KMS-11 (cell line): ENCODE measurements around the gene HRG.

Experiments used
- H2AFZ ChIP-seq: fragments of 200-600 bp; sonication (generic); 2 replicates; pipeline ENCODE4 v1.6.1; 2016; ENCODE audit warnings: antibody characterized with exemption, mixed run types, low read depth
- H3K27ac ChIP-seq: fragments of 200-600 bp; sonication (generic); 2 replicates; pipeline ENCODE4 v1.6.1; 2016; ENCODE audit warnings: mild to moderate bottlenecking, mixed run types
- H3K27me3 ChIP-seq: fragments of 200-600 bp; sonication (generic); 2 replicates; pipeline ENCODE4 v1.6.1; 2017; ENCODE audit warnings: mild to moderate bottlenecking, low read depth, mixed run types, moderate library complexity; ENCODE audit not compliant: insufficient read depth
- H3K36me3 ChIP-seq: fragments of 200-600 bp; sonication (generic); 2 replicates; pipeline ENCODE4 v1.6.1; 2017; ENCODE audit warnings: mild to moderate bottlenecking, mixed run types; ENCODE audit not compliant: insufficient read depth
- H3K4me1 ChIP-seq: fragments of 200-600 bp; sonication (generic); 2 replicates; pipeline ENCODE4 v1.6.1; 2016; ENCODE audit warnings: mild to moderate bottlenecking, low read depth, mixed run types; ENCODE audit not compliant: poor library complexity, severe bottlenecking
- H3K4me2 ChIP-seq: fragments of 200-600 bp; sonication (generic); 2 replicates; pipeline ENCODE4 v1.7.0; 2016; ENCODE audit warnings: mild to moderate bottlenecking, mixed run types
- H3K4me3 ChIP-seq: fragments of 200-600 bp; sonication (generic); IDR thresholded peaks from 2 replicates; pipeline ENCODE4 v1.6.1; 2017; ENCODE audit warnings: low read depth, low read length, mixed read lengths; ENCODE audit not compliant: insufficient read depth
- H3K79me2 ChIP-seq: fragments of 200-600 bp; sonication (generic); 2 replicates; pipeline ENCODE4 v1.6.1; 2016; ENCODE audit warnings: low read depth, mixed run types; ENCODE audit not compliant: insufficient read depth
- H3K9ac ChIP-seq: fragments of 200-600 bp; sonication (generic); 2 replicates; pipeline ENCODE4 v1.6.1; 2016; ENCODE audit warnings: mild to moderate bottlenecking, mixed run types
- H4K20me1 ChIP-seq: fragments of 200-600 bp; sonication (generic); 2 replicates; pipeline ENCODE4 v1.6.1; 2016; ENCODE audit warnings: mild to moderate bottlenecking, mixed run types; ENCODE audit not compliant: insufficient read depth
- TF ChIP-seq, protein P1 (sequence below): fragments of 200-600 bp; sonication (generic); conservative IDR thresholded peaks from 2 replicates; pipeline ENCODE4 v1.6.1; 2017; ENCODE audit warnings: low read depth, mild to moderate bottlenecking, antibody characterized with exemption, low read length, moderate library complexity, mixed read lengths

Gene HRG

DNA sequence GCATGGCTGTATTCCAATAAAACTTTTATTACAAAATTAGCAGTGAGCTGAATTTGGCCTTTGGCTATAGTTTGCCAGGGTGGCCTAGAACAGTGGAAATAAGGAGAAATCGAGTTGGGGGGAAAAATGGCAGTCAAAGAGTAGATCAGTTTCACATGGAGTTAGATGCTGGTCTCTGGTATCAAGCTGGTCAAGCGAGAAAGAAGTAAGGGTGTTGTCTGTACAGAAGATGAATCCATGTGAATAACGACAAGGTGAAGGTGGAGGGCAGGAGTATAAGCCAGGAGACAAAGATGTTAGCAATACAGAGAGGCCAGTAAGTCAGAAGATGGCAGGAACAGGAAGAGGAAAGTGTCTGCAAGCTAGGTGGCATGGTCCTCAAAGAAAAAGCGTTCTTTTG is 41.2 kb upstream of the HRG start:
- Histone ChIP-seq H3K27me3 (no peaks in the 10 kb centered on the region), H3K27ac (no peak overlapping the region), H3K9ac (no peak overlapping the region), H3K4me1 (no peaks in the 10 kb centered on the region), H2AFZ (no peak overlapping the region), H4K20me1 (no peaks in the 10 kb centered on the region), H3K4me3 (no peak overlapping the region), H3K4me2 (no peak overlapping the region), H3K79me2 (no peaks in the 10 kb centered on the region), H3K36me3 (no peaks in the 10 kb centered on the region)
- TF ChIP-seq, protein P1, sequence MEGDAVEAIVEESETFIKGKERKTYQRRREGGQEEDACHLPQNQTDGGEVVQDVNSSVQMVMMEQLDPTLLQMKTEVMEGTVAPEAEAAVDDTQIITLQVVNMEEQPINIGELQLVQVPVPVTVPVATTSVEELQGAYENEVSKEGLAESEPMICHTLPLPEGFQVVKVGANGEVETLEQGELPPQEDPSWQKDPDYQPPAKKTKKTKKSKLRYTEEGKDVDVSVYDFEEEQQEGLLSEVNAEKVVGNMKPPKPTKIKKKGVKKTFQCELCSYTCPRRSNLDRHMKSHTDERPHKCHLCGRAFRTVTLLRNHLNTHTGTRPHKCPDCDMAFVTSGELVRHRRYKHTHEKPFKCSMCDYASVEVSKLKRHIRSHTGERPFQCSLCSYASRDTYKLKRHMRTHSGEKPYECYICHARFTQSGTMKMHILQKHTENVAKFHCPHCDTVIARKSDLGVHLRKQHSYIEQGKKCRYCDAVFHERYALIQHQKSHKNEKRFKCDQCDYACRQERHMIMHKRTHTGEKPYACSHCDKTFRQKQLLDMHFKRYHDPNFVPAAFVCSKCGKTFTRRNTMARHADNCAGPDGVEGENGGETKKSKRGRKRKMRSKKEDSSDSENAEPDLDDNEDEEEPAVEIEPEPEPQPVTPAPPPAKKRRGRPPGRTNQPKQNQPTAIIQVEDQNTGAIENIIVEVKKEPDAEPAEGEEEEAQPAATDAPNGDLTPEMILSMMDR, result no peak

DNA sequence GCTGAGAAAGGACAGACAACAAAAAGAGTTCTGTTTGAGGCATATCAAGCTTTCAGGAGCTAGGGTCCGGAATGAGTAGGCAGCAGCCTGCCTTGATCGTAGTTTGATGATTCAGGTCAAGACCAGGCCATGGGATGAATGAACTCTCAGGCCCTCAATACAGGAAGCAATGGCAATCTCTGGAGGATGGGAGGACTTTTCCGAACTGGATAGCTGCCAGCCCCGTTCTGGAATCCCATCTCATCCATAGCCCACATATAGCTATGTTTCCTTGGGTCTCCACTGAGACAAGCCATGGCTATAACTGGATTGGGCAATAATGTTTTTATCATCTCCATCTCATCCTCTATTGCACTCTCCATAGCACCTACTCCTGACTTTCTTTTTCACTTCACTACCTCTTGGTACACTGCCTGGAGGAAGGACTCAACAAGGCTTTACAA is 40.2 kb upstream of the HRG start:
- Histone ChIP-seq H3K27ac (no peak overlapping the region), H3K9ac (no peak overlapping the region), H3K4me1 (no peaks in the 10 kb centered on the region), H3K4me3 (no peak overlapping the region), H3K4me2 (no peak overlapping the region), H3K27me3 (no peaks in the 10 kb centered on the region), H4K20me1 (no peaks in the 10 kb centered on the region), H3K36me3 (no peaks in the 10 kb centered on the region), H2AFZ (no peak overlapping the region), H3K79me2 (no peaks in the 10 kb centered on the region)
- TF ChIP-seq, protein P1, result no peak

DNA sequence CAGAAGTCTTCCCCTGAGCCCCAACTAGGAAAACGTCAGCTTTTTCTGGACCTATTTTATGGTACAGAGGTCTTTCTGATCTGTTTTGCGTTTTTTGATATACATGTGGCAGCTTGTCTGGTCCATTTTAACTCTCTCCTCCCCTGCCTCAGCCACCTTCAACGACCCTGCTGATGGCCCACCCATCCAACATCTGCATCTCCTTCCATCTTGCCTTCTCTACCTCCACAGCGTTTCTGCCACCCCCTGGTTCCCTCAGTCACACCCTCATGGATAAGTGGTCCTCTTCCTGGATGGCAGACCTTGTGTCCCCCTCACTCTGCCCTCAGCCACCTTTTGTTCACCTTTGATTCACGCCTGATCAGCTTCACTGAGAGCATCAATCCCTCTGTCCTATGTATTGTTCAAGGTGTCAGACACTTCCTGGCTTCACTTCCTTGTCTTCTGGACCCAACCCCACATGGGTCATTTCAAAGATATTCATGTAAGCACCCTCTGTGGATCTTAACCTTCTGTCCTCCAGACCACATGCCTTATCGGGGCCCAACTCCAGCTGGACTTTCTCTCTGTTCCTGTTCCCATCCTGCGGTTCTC is 39.5 kb upstream of the HRG start:
- no peak overlapping the region for H3K4me2 ChIP-seq
- no peak overlapping the region for H2AFZ ChIP-seq
- H3K27me3 ChIP-seq, result no peaks in the 10 kb centered on the region
- H3K27ac ChIP-seq, result no peak overlapping the region
- no peaks in the 10 kb centered on the region for H4K20me1 ChIP-seq
- H3K9ac ChIP-seq, result no peak overlapping the region
- TF ChIP-seq, protein P1, result no peak
- H3K36me3 ChIP-seq, result no peaks in the 10 kb centered on the region
- no peaks in the 10 kb centered on the region for H3K79me2 ChIP-seq
- H3K4me3 ChIP-seq, result no peak overlapping the region
- H3K4me1 ChIP-seq, result no peaks in the 10 kb centered on the region

DNA sequence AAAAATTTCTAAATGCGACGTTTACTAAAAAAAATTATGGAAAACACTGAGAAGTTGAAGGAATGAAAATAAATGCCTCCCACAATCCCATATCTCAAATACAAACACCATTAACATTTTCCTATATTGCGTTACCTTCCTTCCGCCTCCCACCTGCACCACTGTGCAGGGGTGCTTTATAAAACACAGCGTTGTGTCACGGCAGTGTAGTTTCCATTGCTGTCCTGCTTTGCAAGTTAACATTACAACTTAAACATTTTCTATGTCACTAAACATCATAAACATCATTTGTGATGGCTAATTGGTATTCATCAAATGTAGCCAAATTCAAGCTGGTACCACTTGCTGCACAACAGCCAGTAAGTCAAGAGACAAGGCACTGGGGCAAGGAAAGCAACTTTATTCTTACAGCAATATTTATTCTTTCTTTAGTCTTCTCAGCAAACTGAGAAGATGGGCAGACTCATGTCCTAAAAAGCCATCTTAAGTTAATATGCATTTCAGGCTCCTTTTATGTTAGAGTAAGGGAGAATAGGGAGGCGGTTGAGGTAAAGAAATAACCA is 37.9 kb upstream of the HRG start:
- H3K79me2 ChIP-seq, result no peaks in the 10 kb centered on the region
- no peak overlapping the region for H3K4me2 ChIP-seq
- H3K36me3 ChIP-seq, result no peaks in the 10 kb centered on the region
- H3K4me3 ChIP-seq, result no peak overlapping the region
- H3K27me3 ChIP-seq, result no peaks in the 10 kb centered on the region
- no peak overlapping the region for H3K9ac ChIP-seq
- no peaks in the 10 kb centered on the region for H4K20me1 ChIP-seq
- H3K4me1 ChIP-seq, result no peaks in the 10 kb centered on the region
- H3K27ac ChIP-seq, result no peak overlapping the region
- TF ChIP-seq, protein P1, result no peak
- H2AFZ ChIP-seq, result no peak overlapping the region
